Activated CD8-positive, alpha-beta memory T cell treated with anti-CD3 and anti-CD28 coated beads, Interleukin-2, amount 50 U/mL, for 24 hours (primary cell): ENCODE measurements around the gene DIP2C.

ENCODE experiments used
- DNase-seq: peaks from one replicate; pipeline ENCODE4 v3.0.0-alpha.2; 2020; ENCODE audit errors: extremely low read depth

The DIP2C gene

GRCh38 chr10:627032-627992, 62.2 kb downstream of the DIP2C start:
- no peak for DNase-seq

GRCh38 chr10:625751-626711, 63.4 kb downstream of the DIP2C start:
- DNase-seq, result no peak

- DNase-seq, result no peak
These were observed 64.2 kb downstream of the DIP2C start for GRCh38 chr10:625333-625696.

- DNase-seq, result no peak
These were observed 64.7 kb downstream of the DIP2C start for GRCh38 chr10:624605-625332.

GRCh38 chr10:624312-624604, 65.2 kb downstream of the DIP2C start:
- DNase-seq, result no peak

- no peak for DNase-seq
These were observed 65.8 kb downstream of the DIP2C start for GRCh38 chr10:623477-624311.

GRCh38 chr10:623014-623413, 66.5 kb downstream of the DIP2C start:
- DNase-seq, result no peak

GRCh38 chr10:621981-622740, 67.3 kb downstream of the DIP2C start:
- no peak for DNase-seq

GRCh38 chr10:621513-621912, 68.0 kb downstream of the DIP2C start:
- no peak for DNase-seq

GRCh38 chr10:620971-621370, 68.5 kb downstream of the DIP2C start:
- DNase-seq, result no peak

GRCh38 chr10:620417-620816, 69.1 kb downstream of the DIP2C start:
- DNase-seq, result no peak

- no peak for DNase-seq
These were observed 69.8 kb downstream of the DIP2C start for GRCh38 chr10:619710-620109.

- no peak for DNase-seq
These were observed 71.1 kb downstream of the DIP2C start for GRCh38 chr10:618229-618989.

GRCh38 chr10:617471-617870, 72.0 kb downstream of the DIP2C start:
- no peak for DNase-seq

GRCh38 chr10:615583-616152, 73.8 kb downstream of the DIP2C start:
- no peak for DNase-seq

- DNase-seq, result no peak
These were observed 74.5 kb downstream of the DIP2C start for GRCh38 chr10:614790-615582.

GRCh38 chr10:614139-614711, 75.2 kb downstream of the DIP2C start:
- DNase-seq, result no peak
